Kidney (tissue), 14 donors: ENCODE measurements around the gene KLK15. TPM values are rescaled to one million over a fixed set of nuclear protein-coding genes. Genes with fewer than 3 reads are reported as not detected.

Source experiments
- DNase-seq, 5 donors: peaks; one replicate each; pipeline ENCODE4 v3.0.0-alpha.2; 2013 to 2020
- FAIRE-seq: peaks from 2 replicates; lab custom pipeline; 2012; peaks lifted over from hg19 to GRCh38; lab: Jason Lieb, UNC
- H3K27ac ChIP-seq, 2 donors: one replicate each; pipeline ENCODE4 v1.7.0; 2013; ENCODE audit warnings: low read depth in 2 of 2, low read length in 2 of 2, inconsistent platforms in 1 of 2
- H3K27me3 ChIP-seq: one replicate; pipeline ENCODE4 v1.7.1; 2013; ENCODE audit warnings: low read length, inconsistent platforms; ENCODE audit not compliant: control insufficient read depth, insufficient read depth
- H3K36me3 ChIP-seq, 3 donors: one replicate each; pipeline versions ENCODE4 v1.7.0 to v1.7.1; 2013; ENCODE audit warnings: low read length in 3 of 3, control low read depth in 1 of 3, inconsistent platforms in 1 of 3; ENCODE audit not compliant: insufficient read depth in 3 of 3, control insufficient read depth in 2 of 3
- H3K4me1 ChIP-seq, 3 donors: one replicate each; pipeline versions ENCODE4 v1.7.0 to v1.7.1; 2013; ENCODE audit warnings: low read length in 3 of 3, inconsistent platforms in 1 of 3, low read depth in 1 of 3; ENCODE audit not compliant: control insufficient read depth in 2 of 3, insufficient read depth in 2 of 3
- H3K4me3 ChIP-seq, 3 donors: one replicate each; pipeline versions ENCODE4 v1.7.0 to v1.8.1; 2013; ENCODE audit warnings: low read length in 3 of 3, control low read depth in 1 of 3, inconsistent platforms in 1 of 3
- H3K9ac ChIP-seq, 3 donors: one replicate each; pipeline versions ENCODE4 v1.7.0 to v1.7.1; 2013; ENCODE audit warnings: low read length in 3 of 3, control low read depth in 1 of 3, inconsistent platforms in 1 of 3
- H3K9me3 ChIP-seq, 3 donors: one replicate each; pipeline versions ENCODE4 v1.7.0 to v1.7.1; 2013; ENCODE audit warnings: low read length in 3 of 3, control low read depth in 1 of 3, inconsistent platforms in 1 of 3; ENCODE audit not compliant: control insufficient read depth in 2 of 3, insufficient read depth in 1 of 3
- intact Hi-C: fragments of 100-400 bp; cut with DNase I; formaldehyde crosslinking; loops from one replicate; pipeline ENCODE4 v1.11.1; 2022
- polyA plus RNA-seq: library from polyadenylated mRNA; stranded (reverse); fragments of 350-450 nt; fragmentation: Illumina TruSeq; extraction: RNeasy Lipid Tissue Mini Kit (QIAGEN cat#74804); gene quantifications from one replicate; pipeline ENCODE4 v1.2.3, GENCODE V29; 2014; ENCODE audit warnings: low read depth, low replicate concordance; ENCODE audit not compliant: insufficient read depth
- total RNA-seq: library from RNA; stranded (reverse); fragmentation: NEBNext Ultra II Directional; extraction: Animal tissue kit (Norgen Biotek cat#: 25700); gene quantifications from one replicate; pipeline ENCODE4 v1.2.1, GENCODE V29; 2021
- TF ChIP-seq, protein P1 (sequence below): IDR thresholded peaks from 3 replicates; pipeline ENCODE4 v1.5.1; 2012; ENCODE audit warnings: mild to moderate bottlenecking, moderate library complexity, borderline replicate concordance; ENCODE audit not compliant: insufficient read depth; ENCODE audit errors: extremely low read depth
- donor health status: control.
- donor health status: control.
- donor health status: control.
- donor health status: control.
- donor health status: control.
- donor health status: DM: yes; HTN: yes; CAD: no.
- donor health status: Normal renal cell carcinoma (clear cell type).

Gene KLK15
- total and polyA plus RNA-seq, 2 donors from 2014 or later = 2.7 TPM; not detected in 1

DNA sequence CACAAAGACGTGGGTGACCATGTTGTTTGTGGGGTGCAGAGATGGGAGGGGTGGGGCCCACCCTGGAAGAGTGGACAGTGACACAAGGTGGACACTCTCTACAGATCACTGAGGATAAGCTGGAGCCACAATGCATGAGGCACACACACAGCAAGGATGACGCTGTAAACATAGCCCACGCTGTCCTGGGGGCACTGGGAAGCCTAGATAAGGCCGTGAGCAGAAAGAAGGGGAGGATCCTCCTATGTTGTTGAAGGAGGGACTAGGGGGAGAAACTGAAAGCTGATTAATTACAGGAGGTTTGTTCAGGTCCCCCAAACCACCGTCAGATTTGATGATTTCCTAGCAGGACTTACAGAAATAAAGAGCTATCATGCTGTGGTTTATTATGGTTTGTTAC, 45.5 kb upstream of the KLK15 start:
- TF ChIP-seq, protein P1, sequence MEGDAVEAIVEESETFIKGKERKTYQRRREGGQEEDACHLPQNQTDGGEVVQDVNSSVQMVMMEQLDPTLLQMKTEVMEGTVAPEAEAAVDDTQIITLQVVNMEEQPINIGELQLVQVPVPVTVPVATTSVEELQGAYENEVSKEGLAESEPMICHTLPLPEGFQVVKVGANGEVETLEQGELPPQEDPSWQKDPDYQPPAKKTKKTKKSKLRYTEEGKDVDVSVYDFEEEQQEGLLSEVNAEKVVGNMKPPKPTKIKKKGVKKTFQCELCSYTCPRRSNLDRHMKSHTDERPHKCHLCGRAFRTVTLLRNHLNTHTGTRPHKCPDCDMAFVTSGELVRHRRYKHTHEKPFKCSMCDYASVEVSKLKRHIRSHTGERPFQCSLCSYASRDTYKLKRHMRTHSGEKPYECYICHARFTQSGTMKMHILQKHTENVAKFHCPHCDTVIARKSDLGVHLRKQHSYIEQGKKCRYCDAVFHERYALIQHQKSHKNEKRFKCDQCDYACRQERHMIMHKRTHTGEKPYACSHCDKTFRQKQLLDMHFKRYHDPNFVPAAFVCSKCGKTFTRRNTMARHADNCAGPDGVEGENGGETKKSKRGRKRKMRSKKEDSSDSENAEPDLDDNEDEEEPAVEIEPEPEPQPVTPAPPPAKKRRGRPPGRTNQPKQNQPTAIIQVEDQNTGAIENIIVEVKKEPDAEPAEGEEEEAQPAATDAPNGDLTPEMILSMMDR = no peak
- DNase-seq = no peak
- Histone ChIP-seq H3K9me3 (no peaks in the 10 kb centered on the region), H3K27me3 (no peaks in the 10 kb centered on the region), H3K9ac (no peak overlapping the region), H3K36me3 (no peaks in the 10 kb centered on the region), H3K4me3 (no peak overlapping the region), H3K4me1 (no peaks in the 10 kb centered on the region), H3K27ac (no peak overlapping the region)
- intact Hi-C loops = no loop called here
- FAIRE-seq = no peak

DNA sequence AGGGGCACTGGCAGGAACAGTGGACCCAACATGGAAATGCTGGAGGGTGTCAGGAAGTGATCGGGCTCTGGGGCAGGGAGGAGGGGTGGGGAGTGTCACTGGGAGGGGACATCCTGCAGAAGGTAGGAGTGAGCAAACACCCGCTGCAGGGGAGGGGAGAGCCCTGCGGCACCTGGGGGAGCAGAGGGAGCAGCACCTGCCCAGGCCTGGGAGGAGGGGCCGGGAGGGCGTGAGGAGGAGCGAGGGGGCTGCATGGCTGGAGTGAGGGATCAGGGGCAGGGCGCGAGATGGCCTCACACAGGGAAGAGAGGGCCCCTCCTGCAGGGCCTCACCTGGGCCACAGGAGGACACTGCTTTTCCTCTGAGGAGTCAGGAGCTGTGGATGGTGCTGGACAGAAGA, 44.0 kb upstream of the KLK15 start:
- TF ChIP-seq, protein P1 = no peak
- Histone ChIP-seq H3K4me1 (no peaks in the 10 kb centered on the region), H3K36me3 (no peaks in the 10 kb centered on the region), H3K27ac (no peak overlapping the region), H3K9ac (no peak overlapping the region), H3K27me3 (no peaks in the 10 kb centered on the region), H3K9me3 (no peaks in the 10 kb centered on the region), H3K4me3 (no peak overlapping the region)
- intact Hi-C loops = no loop called here
- no peak for FAIRE-seq
- no peak for DNase-seq

DNA sequence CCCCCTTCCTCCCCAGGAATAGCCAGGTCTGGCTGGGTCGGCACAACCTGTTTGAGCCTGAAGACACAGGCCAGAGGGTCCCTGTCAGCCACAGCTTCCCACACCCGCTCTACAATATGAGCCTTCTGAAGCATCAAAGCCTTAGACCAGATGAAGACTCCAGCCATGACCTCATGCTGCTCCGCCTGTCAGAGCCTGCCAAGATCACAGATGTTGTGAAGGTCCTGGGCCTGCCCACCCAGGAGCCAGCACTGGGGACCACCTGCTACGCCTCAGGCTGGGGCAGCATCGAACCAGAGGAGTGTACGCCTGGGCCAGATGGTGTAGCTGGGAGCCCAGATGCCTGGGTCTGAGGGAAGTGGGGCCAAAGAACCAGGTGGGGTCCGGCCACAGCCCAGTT, 43.1 kb upstream of the KLK15 start:
- H3K27ac ChIP-seq = no peak overlapping the region
- FAIRE-seq = no peak
- H3K9me3 ChIP-seq = no peaks in the 10 kb centered on the region
- TF ChIP-seq, protein P1 = no peak
- intact Hi-C loops = no loop called here
- no peaks in the 10 kb centered on the region for H3K36me3 ChIP-seq
- H3K4me3 ChIP-seq = no peak overlapping the region
- no peak overlapping the region for H3K9ac ChIP-seq
- DNase-seq = no peak
- H3K27me3 ChIP-seq = no peaks in the 10 kb centered on the region
- H3K4me1 ChIP-seq = no peaks in the 10 kb centered on the region

DNA sequence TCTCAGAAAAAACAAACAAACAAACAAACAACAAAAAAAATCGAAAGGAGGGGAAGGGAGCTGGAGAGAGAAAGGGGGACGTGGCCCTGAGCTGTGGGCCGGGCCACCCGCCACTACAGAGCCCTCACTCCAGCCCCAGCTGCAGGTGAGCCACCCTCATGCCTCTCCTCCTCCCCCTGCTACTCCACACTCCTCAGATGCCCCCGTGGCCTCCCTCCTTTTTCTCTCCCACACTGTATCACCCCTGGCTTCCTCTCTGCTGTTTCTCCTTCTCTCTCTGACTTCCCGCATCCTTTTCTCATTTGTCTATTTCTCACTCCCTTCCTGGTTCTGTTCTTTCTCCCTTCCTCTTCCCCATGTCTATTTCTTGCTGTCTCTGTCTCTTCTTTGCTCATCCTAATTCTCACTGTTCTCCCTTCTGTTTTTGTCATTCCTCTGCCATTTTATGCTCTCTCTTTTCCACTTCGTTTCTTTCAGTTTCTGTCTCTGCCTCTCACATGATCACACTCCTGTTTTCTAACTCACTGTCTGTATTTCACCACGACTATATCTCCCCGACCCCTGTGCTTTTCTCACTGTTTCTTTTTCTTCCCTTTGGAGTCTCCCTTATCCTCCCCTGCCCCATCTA, 42.5 kb upstream of the KLK15 start:
- no peak overlapping the region for H3K9ac ChIP-seq
- intact Hi-C loops = no loop called here
- H3K9me3 ChIP-seq = no peaks in the 10 kb centered on the region
- TF ChIP-seq, protein P1 = no peak
- no peaks in the 10 kb centered on the region for H3K36me3 ChIP-seq
- H3K4me3 ChIP-seq = no peak overlapping the region
- no peaks in the 10 kb centered on the region for H3K4me1 ChIP-seq
- DNase-seq = no peak
- no peak for FAIRE-seq
- H3K27me3 ChIP-seq = no peaks in the 10 kb centered on the region
- no peak overlapping the region for H3K27ac ChIP-seq
